HepG2 (cell line): ENCODE results near the gene HOXD4. TPM values are rescaled to one million over a fixed set of nuclear protein-coding genes. Genes with fewer than 3 reads are reported as not detected.

Experiments
- ARNTL ChIP-seq: sonication (generic); formaldehyde crosslinking; IDR thresholded peaks from 2 replicates; pipeline ENCODE4 v1.4.0; 2020; ENCODE audit warnings: mild to moderate bottlenecking, missing genetic modification reagents
- ATF7 ChIP-seq, 2 experiments: fragments of 450-650 bp in 1 of 2; sonication (generic) in 1 of 2; formaldehyde crosslinking in 1 of 2; IDR thresholded peaks; 2 replicates each; pipeline versions ENCODE4 v1.4.0 to v1.6.1; 2016 to 2020; ENCODE audit warnings: antibody characterized with exemption in 1 of 2, mild to moderate bottlenecking in 1 of 2, missing genetic modification reagents in 1 of 2
- CEBPB ChIP-seq: IDR thresholded peaks from 2 replicates; pipeline ENCODE4 v1.6.1; 2011; ENCODE audit warnings: low read depth, low read length, improper control_type of control experiment, borderline replicate concordance
- FOXA1 ChIP-seq, 2 experiments: fragments of 450-650 bp in 1 of 2; sonication (generic) in 1 of 2; formaldehyde crosslinking in 1 of 2; IDR thresholded peaks; 2 replicates each; pipeline versions ENCODE4 v1.4.0 to v1.6.1; 2016 to 2020; ENCODE audit warnings: missing genetic modification reagents in 1 of 2
- FOXK2 ChIP-seq: fragments of 450-650 bp; IDR thresholded peaks from 2 replicates; pipeline ENCODE4 v1.6.1; 2016
- HNRNPUL1 ChIP-seq: fragments of 200-400 bp; formaldehyde crosslinking; IDR thresholded peaks from 2 replicates; pipeline ENCODE4 v1.6.1; 2017; ENCODE audit warnings: low read depth, mild to moderate bottlenecking, low read length, moderate library complexity
- HOMEZ ChIP-seq: IDR thresholded peaks from 2 replicates; pipeline ENCODE4 v1.6.1; 2016; ENCODE audit warnings: low read depth
- MTF2 ChIP-seq: sonication (generic); formaldehyde crosslinking; IDR thresholded peaks from 2 replicates; pipeline ENCODE4 v1.5.0; 2020; ENCODE audit warnings: missing genetic modification reagents, borderline replicate concordance
- NBN ChIP-seq: fragments of 450-650 bp; conservative IDR thresholded peaks from 2 replicates; pipeline ENCODE4 v1.6.1; 2017
- NCOA2 ChIP-seq: sonication (generic); formaldehyde crosslinking; IDR thresholded peaks from 2 replicates; pipeline ENCODE4 v1.8.0; 2022; ENCODE audit warnings: inconsistent platforms
- PATZ1 ChIP-seq: sonication (generic); formaldehyde crosslinking; IDR thresholded peaks from 2 replicates; pipeline ENCODE4 v1.4.0; 2020; ENCODE audit warnings: missing genetic modification reagents
- RARA ChIP-seq: IDR thresholded peaks from 2 replicates; pipeline ENCODE4 v1.6.1; 2016; ENCODE audit warnings: missing genetic modification reagents, missing compliant biosample characterization
- RBM39 ChIP-seq: fragments of 200-400 bp; formaldehyde crosslinking; IDR thresholded peaks from one replicate; pipeline ENCODE4 v1.6.1; 2018; ENCODE audit warnings: antibody characterized with exemption, mild to moderate bottlenecking, low read depth, low read length; ENCODE audit not compliant: poor library complexity, severe bottlenecking
- SCMH1 ChIP-seq: sonication (generic); formaldehyde crosslinking; IDR thresholded peaks from 2 replicates; pipeline ENCODE4 v1.9.0; 2021; ENCODE audit warnings: missing genetic modification reagents, mild to moderate bottlenecking, borderline replicate concordance
- SIX4 ChIP-seq: sonication (generic); formaldehyde crosslinking; IDR thresholded peaks from 2 replicates; pipeline ENCODE4 v1.4.0; 2020; ENCODE audit warnings: missing genetic modification reagents
- TBP ChIP-seq: sonication (generic); formaldehyde crosslinking; IDR thresholded peaks from 2 replicates; pipeline ENCODE4 v1.5.0; 2020; ENCODE audit warnings: missing genetic modification reagents
- ZBTB8A ChIP-seq: sonication (generic); formaldehyde crosslinking; IDR thresholded peaks from 2 replicates; pipeline ENCODE4 v1.4.0; 2020; ENCODE audit warnings: mild to moderate bottlenecking, low read depth, missing genetic modification reagents, borderline replicate concordance
- ZFP36L2 ChIP-seq: sonication (generic); formaldehyde crosslinking; IDR thresholded peaks from 2 replicates; pipeline ENCODE4 v1.4.0; 2020; ENCODE audit warnings: missing genetic modification reagents
- ZNF124 ChIP-seq: sonication (generic); formaldehyde crosslinking; IDR thresholded peaks from 2 replicates; pipeline ENCODE4 v1.4.0; 2020; ENCODE audit warnings: missing genetic modification reagents
- ZNF17 ChIP-seq: sonication (generic); formaldehyde crosslinking; IDR thresholded peaks from 2 replicates; pipeline ENCODE4 v1.5.0; 2020; ENCODE audit warnings: mild to moderate bottlenecking, missing genetic modification reagents
- ZNF451 ChIP-seq: sonication (generic); formaldehyde crosslinking; IDR thresholded peaks from 2 replicates; pipeline ENCODE4 v1.5.0; 2020; ENCODE audit warnings: mild to moderate bottlenecking, missing genetic modification reagents
- ZNF703 ChIP-seq: sonication (generic); formaldehyde crosslinking; IDR thresholded peaks from 2 replicates; pipeline ENCODE4 v1.5.1; 2020; ENCODE audit warnings: missing genetic modification reagents, mild to moderate bottlenecking, moderate library complexity, borderline replicate concordance
- ZNF737 ChIP-seq: sonication (generic); formaldehyde crosslinking; IDR thresholded peaks from 2 replicates; pipeline ENCODE4 v1.5.0; 2020; ENCODE audit warnings: missing genetic modification reagents, mild to moderate bottlenecking, borderline replicate concordance
- ZNF747 ChIP-seq: sonication (generic); formaldehyde crosslinking; IDR thresholded peaks from 2 replicates; pipeline ENCODE4 v1.8.1; 2023; ENCODE audit warnings: missing genetic modification reagents, mild to moderate bottlenecking, borderline replicate concordance
- ZNF788 ChIP-seq: sonication (generic); formaldehyde crosslinking; IDR thresholded peaks from 2 replicates; pipeline ENCODE4 v1.5.0; 2020; ENCODE audit warnings: mild to moderate bottlenecking, missing genetic modification reagents, borderline replicate concordance
- ZNF83 ChIP-seq: sonication (generic); formaldehyde crosslinking; IDR thresholded peaks from 2 replicates; pipeline ENCODE4 v1.4.0; 2020; ENCODE audit warnings: missing genetic modification reagents, mild to moderate bottlenecking, borderline replicate concordance
- ZSCAN29 ChIP-seq: sonication (generic); formaldehyde crosslinking; conservative IDR thresholded peaks from 2 replicates; pipeline ENCODE4 v1.4.0; 2020; ENCODE audit warnings: mild to moderate bottlenecking, missing genetic modification reagents
- polyA plus RNA-seq, 8 experiments: library from polyadenylated mRNA; depleted of rRNA in 3 of 8; stranded (reverse) in 7 of 8; unstranded in 1 of 8; fragments of >200 nt; fragmentation: Illumina TruSeq in 4 of 8; extraction: Trizol in 4 of 8; gene quantifications; 2 replicates each; pipeline versions ENCODE4 v1.2.1 to v1.2.3, GENCODE V29; 2011 to 2016; ENCODE audit warnings: low read depth in 4 of 8, missing spikeins in 1 of 8, mixed read lengths in 1 of 8; ENCODE audit not compliant: insufficient read depth in 1 of 8
- total RNA-seq, 5 experiments: library from RNA; depleted of rRNA; stranded (reverse); fragments of >200 nt; fragmentation: Illumina TruSeq; extraction: Trizol; gene quantifications; 2 replicates each; pipeline ENCODE4 v1.2.3, GENCODE V29; 2016; ENCODE audit warnings: low read depth in 1 of 5

Gene HOXD4
- total and polyA plus RNA-seq, 2 of the 13 experiments (the other 11 are each of a cell fraction or from before 2014, with no cell fraction given) = not detected

GRCh38 chr2:176187899-176188773, 36.8 kb downstream of the HOXD4 start, which contains the start of gene HOXD1 (continued):
- TF ChIP-seq ZNF451 (CRISPR knock-in tag) (peak; percentile 54; the same call in 1 of the 2 replicates), HOMEZ (CRISPR knock-in tag) (no peak), PATZ1 (peak; percentile 88), ZNF788 (CRISPR knock-in tag) (peak; percentile 71; the same call in 1 of the 2 replicates), NCOA2 (peak; percentile 55; the same call in 1 of the 2 replicates), ATF7 (IDR thresholded peaks at IDR 0.05) (no peak), ATF7 (CRISPR knock-in tag; IDR thresholded peaks at IDR 0.05) (0 out of 2 replicates have a peak, but pooled peaks have one; percentile 3), ZSCAN29 (CRISPR knock-in tag) (no peak; the same call in 1 of the 2 replicates), TBP (no peak), SIX4 (no peak), ZNF83 (no peak), ZNF747 (peak; percentile 85; the same call in 1 of the 2 replicates), CEBPB (no peak), ZNF703 (no peak; the same call in 1 of the 2 replicates), RBM39 (no peak), ZNF124 (CRISPR knock-in tag) (peak; percentile 19), ZBTB8A (CRISPR knock-in tag) (no peak), ZFP36L2 (no peak), HNRNPUL1 (no peak), FOXA1 (IDR thresholded peaks at IDR 0.05) (no peak), FOXA1 (CRISPR knock-in tag; IDR thresholded peaks at IDR 0.05) (peak; percentile 75), ZNF737 (no peak), MTF2 (no peak), RARA (CRISPR knock-in tag) (peak; percentile 35; the same call in 1 of the 2 replicates), ZNF17 (no peak), ARNTL (CRISPR knock-in tag) (peak; percentile 18; the same call in 1 of the 2 replicates), FOXK2 (no peak), NBN (no peak), SCMH1 (CRISPR knock-in tag) (no peak)
